LNCAP (cell line): Measurements from ENCODE around the gene ZKSCAN4.

Source experiments
- TF ChIP-seq, protein P1 (sequence below): fragments of 450-650 bp; IDR thresholded peaks from 2 replicates; pipeline ENCODE4 v1.5.1; 2017; ENCODE audit warnings: mild to moderate bottlenecking

The ZKSCAN4 gene

DNA sequence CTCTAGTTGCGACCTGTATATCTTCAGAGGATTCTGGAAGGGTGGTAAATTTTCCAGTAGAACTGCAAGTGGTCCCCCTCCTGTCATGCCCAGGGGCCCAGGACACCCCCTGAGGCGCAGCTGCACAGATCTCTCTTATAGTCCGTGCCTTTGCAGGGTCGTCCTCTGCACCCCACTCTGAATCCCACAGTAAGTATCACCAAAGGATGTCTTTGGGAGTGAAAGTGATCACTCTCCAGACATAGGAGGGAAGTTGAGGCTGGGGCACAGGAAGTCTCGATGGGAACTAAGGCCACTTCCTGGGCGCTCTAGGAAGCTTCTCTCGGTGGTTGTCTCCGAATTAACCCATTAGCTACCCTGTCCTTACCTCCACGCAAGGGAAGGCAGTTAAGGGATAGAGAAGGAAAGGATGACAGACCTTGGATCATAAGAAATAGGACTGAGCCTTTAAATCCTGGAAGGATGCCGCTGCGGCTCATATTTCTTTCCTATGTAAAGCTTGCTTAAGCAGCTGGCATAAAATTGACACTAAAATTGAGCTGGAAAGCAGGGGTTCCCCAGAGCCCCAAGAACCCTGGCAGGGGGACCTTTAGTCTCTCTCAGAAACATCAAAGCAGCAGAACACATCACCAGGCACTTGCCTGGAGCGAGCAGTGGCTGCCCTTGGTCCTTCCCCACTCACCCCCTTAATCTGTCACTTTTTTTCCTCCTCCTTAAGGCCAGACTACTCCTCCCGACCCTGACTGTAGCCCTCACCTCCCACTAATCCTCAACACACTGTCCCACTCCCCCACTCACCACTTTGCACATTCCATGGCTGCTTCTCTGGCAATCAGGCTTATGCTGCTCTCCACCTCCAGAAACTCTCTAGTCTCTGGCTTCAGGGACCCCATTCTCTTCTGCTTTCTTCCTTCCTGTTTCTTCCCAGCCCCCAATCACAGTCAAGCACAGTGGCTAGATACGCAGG is at the start of gene ZKSCAN4:
Gene ZKSCAN4 (minus strand): TSS at position 261 of the 967 bp plus-strand sequence. CDS start 289 bp downstream, outside the sequence.
- TF ChIP-seq, protein P1, sequence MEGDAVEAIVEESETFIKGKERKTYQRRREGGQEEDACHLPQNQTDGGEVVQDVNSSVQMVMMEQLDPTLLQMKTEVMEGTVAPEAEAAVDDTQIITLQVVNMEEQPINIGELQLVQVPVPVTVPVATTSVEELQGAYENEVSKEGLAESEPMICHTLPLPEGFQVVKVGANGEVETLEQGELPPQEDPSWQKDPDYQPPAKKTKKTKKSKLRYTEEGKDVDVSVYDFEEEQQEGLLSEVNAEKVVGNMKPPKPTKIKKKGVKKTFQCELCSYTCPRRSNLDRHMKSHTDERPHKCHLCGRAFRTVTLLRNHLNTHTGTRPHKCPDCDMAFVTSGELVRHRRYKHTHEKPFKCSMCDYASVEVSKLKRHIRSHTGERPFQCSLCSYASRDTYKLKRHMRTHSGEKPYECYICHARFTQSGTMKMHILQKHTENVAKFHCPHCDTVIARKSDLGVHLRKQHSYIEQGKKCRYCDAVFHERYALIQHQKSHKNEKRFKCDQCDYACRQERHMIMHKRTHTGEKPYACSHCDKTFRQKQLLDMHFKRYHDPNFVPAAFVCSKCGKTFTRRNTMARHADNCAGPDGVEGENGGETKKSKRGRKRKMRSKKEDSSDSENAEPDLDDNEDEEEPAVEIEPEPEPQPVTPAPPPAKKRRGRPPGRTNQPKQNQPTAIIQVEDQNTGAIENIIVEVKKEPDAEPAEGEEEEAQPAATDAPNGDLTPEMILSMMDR, result no peak

DNA sequence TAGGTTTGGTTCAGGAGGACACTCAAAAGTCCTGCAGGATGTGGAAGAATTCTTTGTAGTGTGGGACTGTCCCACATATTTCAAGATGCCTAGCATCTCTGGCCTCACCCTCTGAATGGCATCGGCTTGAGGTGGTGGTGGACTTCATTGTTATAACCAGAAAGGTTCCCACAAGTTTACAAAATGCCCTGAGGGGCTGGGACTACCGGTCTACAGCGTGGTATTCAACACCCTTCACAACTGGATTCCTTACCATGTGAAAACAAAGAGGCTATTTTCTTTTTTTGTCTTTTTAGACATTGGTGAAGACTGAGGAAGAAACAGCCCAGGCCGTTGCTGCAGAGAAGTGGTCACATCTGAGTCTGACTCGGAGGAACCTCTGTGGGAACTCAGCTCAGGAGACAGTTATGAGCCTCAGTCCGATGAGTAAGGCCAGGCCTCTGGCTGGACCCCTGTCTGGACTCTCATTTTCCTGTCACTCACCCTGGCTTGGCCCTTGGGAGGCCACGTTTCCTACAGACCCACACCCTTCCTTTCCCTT is 44.5 kb upstream of the ZKSCAN4 start:
- TF ChIP-seq, protein P1, result no peak

DNA sequence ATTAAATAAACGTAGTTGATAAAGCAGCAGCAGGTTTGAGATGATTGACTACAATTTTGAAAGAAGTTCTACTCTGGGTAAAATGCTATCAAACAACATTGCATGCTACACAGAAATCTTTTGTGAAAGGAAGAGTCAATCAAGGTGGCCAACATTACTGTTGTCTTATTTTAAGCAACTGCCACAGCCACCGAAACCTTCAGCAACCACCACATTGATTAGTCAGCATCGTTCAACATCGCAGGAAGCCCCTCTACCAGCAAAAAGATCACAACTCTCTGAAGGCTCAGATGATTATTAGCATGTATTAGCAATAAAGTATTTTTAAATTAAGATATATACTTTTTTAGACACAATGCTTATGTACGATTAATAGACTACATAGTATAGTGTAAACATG is 43.3 kb upstream of the ZKSCAN4 start:
- TF ChIP-seq, protein P1, result no peak

DNA sequence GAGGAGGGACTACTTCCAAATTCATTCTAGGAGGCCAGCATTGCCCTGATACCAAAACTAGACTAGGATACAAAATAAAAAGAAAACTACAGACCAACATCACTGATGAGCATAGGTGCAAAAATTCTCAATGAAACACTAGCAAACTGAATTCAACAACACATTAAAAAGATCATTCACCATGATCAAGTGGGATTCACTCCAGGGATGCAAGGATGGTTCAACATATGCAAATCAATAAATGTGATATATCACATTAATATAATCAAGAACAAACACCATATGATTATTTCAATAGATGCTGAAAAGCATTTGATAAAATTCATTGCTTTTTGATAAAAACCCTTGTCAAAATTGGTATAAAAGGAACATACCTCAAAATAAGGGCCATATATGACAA is 39.5 kb upstream of the ZKSCAN4 start:
- TF ChIP-seq, protein P1, result no peak

DNA sequence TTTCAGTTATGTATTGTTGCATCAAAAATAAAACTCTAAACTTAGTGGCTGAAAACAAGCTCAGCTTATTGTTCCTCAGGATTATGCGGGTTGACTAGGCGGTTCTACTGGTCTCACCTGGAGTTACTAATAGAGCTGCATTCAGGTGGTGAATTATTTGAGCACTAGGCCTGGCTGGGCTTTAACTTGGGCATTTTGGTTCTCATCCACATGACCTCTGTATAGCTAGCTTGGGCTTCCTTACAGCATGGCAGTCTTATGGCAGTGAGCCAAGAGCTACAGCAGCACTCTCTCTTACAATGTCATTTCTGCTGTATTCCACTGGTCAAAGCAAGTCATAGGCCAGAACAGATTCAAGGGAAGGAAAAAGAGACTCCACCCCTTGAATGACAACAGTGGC is 30.9 kb upstream of the ZKSCAN4 start:
- TF ChIP-seq, protein P1, result no peak

DNA sequence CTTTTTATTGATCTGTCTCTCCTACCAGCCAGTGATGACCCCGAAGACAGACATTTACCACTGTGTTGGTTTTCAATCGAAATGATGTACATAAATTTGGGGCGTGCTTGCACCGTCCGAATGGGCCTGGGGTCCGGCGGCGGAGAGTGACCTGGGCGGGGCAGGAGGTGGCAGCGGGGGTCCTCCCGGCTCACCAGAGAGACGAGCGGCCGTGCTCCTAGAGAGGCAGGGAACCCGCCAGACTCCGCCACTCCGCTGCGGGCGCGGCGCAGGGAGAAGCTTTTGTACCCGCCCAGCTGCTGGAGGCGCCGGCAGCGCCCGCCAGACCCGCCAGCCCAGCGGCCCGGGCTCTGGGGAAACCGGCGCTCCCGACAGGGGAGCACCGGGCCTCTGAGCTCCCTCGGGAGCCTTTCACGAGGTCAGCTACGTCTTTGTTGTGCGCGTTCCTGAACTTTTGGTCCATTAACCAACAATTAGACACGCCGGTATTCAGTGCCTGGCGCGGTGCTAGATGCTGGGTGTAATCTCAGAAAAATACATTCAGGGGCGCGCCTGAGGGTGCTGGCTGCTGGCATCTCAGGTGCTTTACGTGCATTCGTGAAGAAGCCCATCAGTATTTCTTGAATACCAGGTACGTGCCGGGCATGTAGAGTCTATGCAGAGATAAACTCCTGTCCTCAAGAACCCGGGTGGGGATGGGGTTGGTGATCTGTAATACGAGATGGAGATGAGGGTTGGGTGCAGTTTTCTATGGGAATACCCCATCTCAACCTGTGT is 29.4 kb upstream of the ZKSCAN4 start, which contains the start of gene PGBD1:
Gene PGBD1 (plus strand): TSS at position 285 of the 777 bp plus-strand sequence. CDS start 2,242 bp downstream, outside the sequence.
- TF ChIP-seq, protein P1, result no peak

DNA sequence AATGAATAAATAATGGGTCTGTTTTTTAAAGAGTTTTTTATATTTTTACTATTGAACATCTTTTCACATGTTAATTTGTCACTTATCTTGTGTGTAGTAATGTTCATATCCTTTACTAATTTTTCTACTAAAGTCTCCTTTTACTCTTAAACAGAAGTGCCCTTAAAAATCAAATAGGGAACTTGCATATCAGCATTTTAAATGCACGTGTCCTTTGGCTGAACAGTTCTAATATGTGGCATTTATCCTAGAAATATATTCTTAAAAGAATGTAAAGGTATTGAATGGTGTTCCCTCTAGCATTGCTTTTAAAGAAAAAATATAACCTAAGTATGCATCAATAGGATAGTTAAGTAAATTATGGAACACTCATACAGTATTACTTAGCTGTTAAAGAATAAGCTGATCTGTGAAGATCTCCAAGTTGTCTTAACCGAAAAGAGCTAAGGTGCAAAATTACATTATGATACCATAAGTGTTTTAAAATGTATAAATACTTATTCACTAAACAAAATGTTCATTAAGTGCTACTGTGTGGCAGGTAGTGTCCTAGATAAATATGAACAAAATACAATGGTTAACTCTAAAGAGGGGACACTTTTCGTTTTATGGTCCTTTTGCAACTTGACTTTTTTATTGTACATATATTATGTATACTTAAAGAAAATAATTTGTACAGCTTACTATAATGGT is 28.7 kb upstream of the ZKSCAN4 start:
- TF ChIP-seq, protein P1, result no peak
